Mesendoderm (in vitro differentiated cells): Measurements from ENCODE around the gene PRKD2.

Experiments
- DNase-seq: peaks from one replicate; pipeline ENCODE4 v3.0.0; 2013
- H2AK5ac ChIP-seq: 2 replicates; pipeline ENCODE4 v1.6.1; 2013; ENCODE audit warnings: low read length, inconsistent platforms
- H2BK120ac ChIP-seq: 2 replicates; pipeline ENCODE4 v1.6.1; 2013; ENCODE audit warnings: low read depth, mild to moderate bottlenecking, low read length, moderate library complexity, mixed read lengths
- H2BK15ac ChIP-seq: replicated peaks from 2 replicates; pipeline ENCODE4 v1.6.1; 2013; ENCODE audit warnings: low read depth, mild to moderate bottlenecking, moderate library complexity
- H2BK5ac ChIP-seq: 2 replicates; pipeline ENCODE4 v1.6.1; 2013; ENCODE audit warnings: low read length, inconsistent platforms
- H3K18ac ChIP-seq: 2 replicates; pipeline ENCODE4 v1.6.1; 2013; ENCODE audit warnings: mild to moderate bottlenecking, low read length, mixed read lengths
- H3K23ac ChIP-seq: one replicate; pipeline ENCODE4 v1.6.1; 2013; ENCODE audit warnings: low read length
- H3K27ac ChIP-seq: 2 replicates; pipeline ENCODE4 v1.5.1; 2013; ENCODE audit warnings: low read depth, mild to moderate bottlenecking, inconsistent platforms, low read length, moderate library complexity
- H3K27me3 ChIP-seq: 2 replicates; pipeline ENCODE4 v1.6.1; 2013; ENCODE audit warnings: low read length, control low read depth, mild to moderate bottlenecking, inconsistent platforms; ENCODE audit not compliant: insufficient read depth, poor library complexity
- H3K36me3 ChIP-seq: 2 replicates; pipeline ENCODE4 v1.6.1; 2013; ENCODE audit warnings: low read length, inconsistent platforms; ENCODE audit not compliant: control insufficient read depth, insufficient read depth
- H3K4ac ChIP-seq: one replicate; pipeline ENCODE4 v1.6.1; 2013; ENCODE audit warnings: low read depth, mild to moderate bottlenecking, low read length, moderate library complexity
- H3K4me1 ChIP-seq: 2 replicates; pipeline ENCODE4 v1.6.1; 2013; ENCODE audit warnings: low read depth, low read length, inconsistent platforms; ENCODE audit not compliant: control insufficient read depth
- H3K4me2 ChIP-seq: 2 replicates; pipeline ENCODE4 v1.6.1; 2013; ENCODE audit warnings: low read length
- H3K4me3 ChIP-seq: 2 replicates; pipeline ENCODE4 v1.5.1; 2013; ENCODE audit warnings: mild to moderate bottlenecking, low read length
- H3K56ac ChIP-seq: one replicate; pipeline ENCODE4 v1.6.1; 2013; ENCODE audit warnings: low read length
- H3K79me1 ChIP-seq: 2 replicates; pipeline ENCODE4 v1.6.1; 2013; ENCODE audit warnings: low read length, inconsistent platforms
- H3K79me2 ChIP-seq: 2 replicates; pipeline ENCODE4 v1.6.1; 2013; ENCODE audit warnings: mild to moderate bottlenecking, low read length; ENCODE audit not compliant: control insufficient read depth, insufficient read depth
- H3K9ac ChIP-seq: 2 replicates; pipeline ENCODE4 v1.6.1; 2013; ENCODE audit warnings: low read length, inconsistent platforms
- H4K5ac ChIP-seq: one replicate; pipeline ENCODE4 v1.6.1; 2013; ENCODE audit warnings: low read length
- H4K8ac ChIP-seq: one replicate; pipeline ENCODE4 v1.6.1; 2013; ENCODE audit warnings: low read depth, mild to moderate bottlenecking, control low read depth, low read length, moderate library complexity
- WGBS: extraction: QIAGEN DNeasy Blood & Tissue Kit; methylation state at CpG from one replicate; pipeline ENCODE4 v1.1.7; 2013; ENCODE audit warnings: low lambda C conversion rate, missing lambda C conversion rate; ENCODE audit not compliant: insufficient coverage; ENCODE audit errors: extremely low coverage; 5-methylcytosine and 5-hydroxymethylcytosine counted together

Gene PRKD2

DNA sequence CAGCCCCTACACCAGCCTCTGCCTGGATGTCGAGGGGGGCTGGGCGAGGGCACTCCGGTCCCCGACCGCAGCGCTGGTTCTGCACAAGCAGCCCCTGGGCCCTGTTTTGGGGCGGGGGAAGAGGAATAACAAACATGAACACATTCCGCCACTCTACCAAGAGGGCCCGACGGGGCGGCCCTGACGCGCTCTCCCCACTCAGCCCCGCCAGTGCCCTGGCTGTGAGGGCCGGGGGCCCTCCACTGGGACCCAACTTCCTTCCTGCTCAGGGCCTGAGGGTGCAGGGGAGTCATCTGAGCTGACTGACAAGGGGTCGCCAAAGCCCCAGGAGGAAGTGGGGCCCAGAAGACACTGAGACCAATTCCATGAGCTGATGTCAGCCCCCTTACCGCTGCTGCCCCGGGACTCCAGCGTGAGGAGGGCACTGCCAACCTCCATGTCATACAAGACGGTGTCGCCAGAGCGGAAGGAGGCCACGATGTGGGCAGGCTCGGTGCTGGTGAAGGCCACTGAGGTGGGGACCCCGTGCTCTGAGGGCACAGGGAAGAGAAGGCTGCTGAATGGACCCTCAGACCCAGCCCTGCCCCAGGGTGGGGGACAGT, 5.6 kb upstream of the PRKD2 start:
- Histone ChIP-seq H3K79me2 (no peaks in the 10 kb centered on the region), H3K4ac (no peak overlapping the region), H2BK120ac (no peak overlapping the region), H2BK15ac (no peak overlapping the region), H3K27ac (no peak overlapping the region), H3K4me1 (no peaks in the 10 kb centered on the region), H4K8ac (no peak overlapping the region), H2AK5ac (no peak overlapping the region), H4K5ac (no peak overlapping the region), H3K56ac (no peak overlapping the region), H3K4me2 (no peak overlapping the region), H3K4me3 (no peak overlapping the region), H3K79me1 (no peaks in the 10 kb centered on the region), H3K9ac (no peak overlapping the region), H3K27me3 (no peaks in the 10 kb centered on the region), H2BK5ac (no peak overlapping the region), H3K36me3 (peaks cover 27% of the 10 kb centered on the region), H3K18ac (no peak overlapping the region), H3K23ac (no peak overlapping the region)
- no peak for DNase-seq
- whole genome bisulfite sequencing = no CpG with 5 or more reads among the region's 25 CpGs

DNA sequence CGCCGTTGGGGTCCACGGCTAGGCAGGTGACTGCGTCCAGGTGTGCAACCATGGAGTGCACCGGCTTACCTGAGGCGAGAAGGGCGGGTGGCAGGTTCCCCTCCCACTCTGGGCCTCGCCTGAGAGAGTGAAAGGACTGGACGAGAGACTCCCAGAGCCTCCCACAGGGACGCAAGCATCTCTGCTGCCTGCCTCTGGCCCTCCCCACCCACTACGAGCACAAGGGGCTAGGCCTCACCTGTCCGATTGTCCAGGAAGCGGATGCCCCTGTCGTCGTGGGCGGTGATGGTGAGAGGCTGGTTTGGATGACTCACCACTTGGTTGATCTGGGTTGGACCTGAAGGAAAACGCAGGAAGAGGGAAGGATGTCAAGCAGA, 5.1 kb upstream of the PRKD2 start:
- H3K36me3 ChIP-seq = peaks cover 27% of the 10 kb centered on the region
- H3K9ac ChIP-seq = no peak overlapping the region
- no peaks in the 10 kb centered on the region for H3K27me3 ChIP-seq
- DNase-seq = no peak
- H3K56ac ChIP-seq = no peak overlapping the region
- no peak overlapping the region for H3K18ac ChIP-seq
- H2AK5ac ChIP-seq = no peak overlapping the region
- no CpG with 5 or more reads among the region's 17 CpGs for WGBS
- no peak overlapping the region for H3K27ac ChIP-seq
- H3K79me1 ChIP-seq = no peaks in the 10 kb centered on the region
- no peak overlapping the region for H3K23ac ChIP-seq
- H3K4me2 ChIP-seq = no peak overlapping the region
- H2BK15ac ChIP-seq = no peak overlapping the region
- no peak overlapping the region for H3K4ac ChIP-seq
- no peak overlapping the region for H4K8ac ChIP-seq
- no peaks in the 10 kb centered on the region for H3K79me2 ChIP-seq
- no peak overlapping the region for H2BK5ac ChIP-seq
- no peaks in the 10 kb centered on the region for H3K4me1 ChIP-seq
- H4K5ac ChIP-seq = no peak overlapping the region
- no peak overlapping the region for H3K4me3 ChIP-seq
- H2BK120ac ChIP-seq = no peak overlapping the region

DNA sequence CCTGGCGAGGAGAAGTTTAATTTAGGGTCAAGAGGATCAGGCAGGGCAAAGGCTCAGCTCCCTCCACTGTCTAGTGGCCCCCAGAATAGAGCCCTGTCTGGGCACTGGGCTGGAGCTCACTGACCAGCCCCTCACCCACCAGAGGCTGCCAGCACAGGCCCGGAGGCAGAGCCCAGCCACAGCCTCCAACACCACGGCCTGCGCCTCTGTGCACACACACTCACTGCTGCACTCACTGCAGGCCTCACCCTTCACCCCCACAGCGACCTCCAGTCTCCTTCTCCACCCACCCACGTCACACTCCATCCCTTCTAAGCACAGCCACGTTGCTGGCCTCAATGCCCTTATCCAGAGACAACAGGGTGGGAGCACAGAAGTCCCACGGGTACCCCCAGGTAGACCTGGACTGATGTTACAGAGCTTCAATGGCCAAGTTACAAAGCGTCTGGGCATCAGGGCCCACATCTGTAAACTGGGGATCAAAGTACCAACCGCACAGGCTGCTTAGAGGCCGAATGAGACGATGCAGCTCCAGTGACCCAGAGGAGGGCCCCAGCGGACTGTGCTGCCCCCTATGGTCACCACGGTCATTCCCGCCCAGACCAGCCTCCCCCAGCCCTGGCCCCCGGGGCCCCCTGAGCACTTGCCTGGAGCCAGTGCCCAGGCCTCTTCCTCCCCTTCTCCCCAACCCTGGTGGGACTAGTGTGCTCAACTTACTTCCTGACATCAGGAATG, 4.5 kb upstream of the PRKD2 start:
- no peak for DNase-seq
- no CpG with 5 or more reads among the region's 16 CpGs for WGBS

DNA sequence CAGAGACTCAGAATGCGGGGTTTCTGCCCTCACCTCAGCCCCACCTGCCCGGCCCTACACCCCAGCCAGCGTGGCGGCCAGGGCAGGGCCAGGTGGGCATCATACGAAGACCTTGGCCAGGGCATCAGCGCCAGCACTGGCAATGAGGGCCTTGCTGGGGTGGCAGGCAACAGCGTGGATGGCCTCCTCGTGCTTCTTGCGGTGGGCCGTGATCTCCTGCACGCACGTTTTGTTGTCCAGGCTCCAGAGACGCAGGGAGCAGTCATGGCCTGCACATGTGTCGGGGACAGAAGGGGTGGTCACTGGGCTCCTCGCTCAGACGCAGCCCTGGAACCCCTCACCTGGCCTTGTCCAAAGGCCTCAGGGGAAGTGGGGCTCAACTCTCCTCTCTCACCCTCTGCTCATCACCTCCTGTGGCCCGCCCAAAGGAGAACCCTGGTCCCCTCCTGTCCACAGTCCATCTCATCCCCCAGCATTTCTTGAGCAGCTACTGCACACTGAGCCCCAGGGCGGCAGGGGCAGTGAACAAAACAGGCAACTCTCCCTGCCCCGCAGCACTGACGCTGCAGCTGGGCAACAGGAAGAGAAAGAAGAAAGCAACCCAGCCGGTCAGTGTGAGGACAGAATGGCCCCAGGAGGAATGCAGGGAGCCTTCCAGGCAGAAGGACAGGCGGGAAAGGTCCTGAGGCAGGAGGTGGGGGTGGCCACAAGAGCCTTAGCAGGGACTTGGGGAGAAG, 3.8 kb upstream of the PRKD2 start:
- Histone ChIP-seq H2BK5ac (no peak overlapping the region), H3K4ac (no peak overlapping the region), H4K8ac (no peak overlapping the region), H2BK120ac (no peak overlapping the region), H3K79me1 (peaks cover 2% of the 10 kb centered on the region), H3K9ac (no peak overlapping the region), H2AK5ac (no peak overlapping the region), H3K56ac (no peak overlapping the region), H3K36me3 (peaks cover 22% of the 10 kb centered on the region), H4K5ac (no peak overlapping the region), H3K27me3 (no peaks in the 10 kb centered on the region), H3K4me2 (no peak overlapping the region), H3K18ac (no peak overlapping the region), H2BK15ac (no peak overlapping the region), H3K23ac (no peak overlapping the region), H3K4me1 (no peaks in the 10 kb centered on the region), H3K4me3 (no peak overlapping the region), H3K27ac (no peak overlapping the region), H3K79me2 (peaks cover 4% of the 10 kb centered on the region)
- DNase-seq = no peak
- no CpG with 5 or more reads among the region's 22 CpGs for WGBS

More for the DNA sequence above, 4.5 kb upstream of the PRKD2 start:
- no peak overlapping the region for H3K27ac ChIP-seq
- H2BK5ac ChIP-seq = no peak overlapping the region
- no peaks in the 10 kb centered on the region for H3K79me2 ChIP-seq
- H3K79me1 ChIP-seq = no peaks in the 10 kb centered on the region
- H3K4me1 ChIP-seq = no peaks in the 10 kb centered on the region
- no peak overlapping the region for H2AK5ac ChIP-seq
- peaks cover 25% of the 10 kb centered on the region for H3K36me3 ChIP-seq
- no peak overlapping the region for H3K9ac ChIP-seq
- H4K8ac ChIP-seq = no peak overlapping the region
- H3K4ac ChIP-seq = no peak overlapping the region
- H3K4me3 ChIP-seq = no peak overlapping the region
- no peak overlapping the region for H3K23ac ChIP-seq
- H2BK15ac ChIP-seq = no peak overlapping the region
- no peak overlapping the region for H3K18ac ChIP-seq
- no peak overlapping the region for H4K5ac ChIP-seq
- no peak overlapping the region for H3K4me2 ChIP-seq
- H3K56ac ChIP-seq = no peak overlapping the region
- no peak overlapping the region for H2BK120ac ChIP-seq
- no peaks in the 10 kb centered on the region for H3K27me3 ChIP-seq

DNA sequence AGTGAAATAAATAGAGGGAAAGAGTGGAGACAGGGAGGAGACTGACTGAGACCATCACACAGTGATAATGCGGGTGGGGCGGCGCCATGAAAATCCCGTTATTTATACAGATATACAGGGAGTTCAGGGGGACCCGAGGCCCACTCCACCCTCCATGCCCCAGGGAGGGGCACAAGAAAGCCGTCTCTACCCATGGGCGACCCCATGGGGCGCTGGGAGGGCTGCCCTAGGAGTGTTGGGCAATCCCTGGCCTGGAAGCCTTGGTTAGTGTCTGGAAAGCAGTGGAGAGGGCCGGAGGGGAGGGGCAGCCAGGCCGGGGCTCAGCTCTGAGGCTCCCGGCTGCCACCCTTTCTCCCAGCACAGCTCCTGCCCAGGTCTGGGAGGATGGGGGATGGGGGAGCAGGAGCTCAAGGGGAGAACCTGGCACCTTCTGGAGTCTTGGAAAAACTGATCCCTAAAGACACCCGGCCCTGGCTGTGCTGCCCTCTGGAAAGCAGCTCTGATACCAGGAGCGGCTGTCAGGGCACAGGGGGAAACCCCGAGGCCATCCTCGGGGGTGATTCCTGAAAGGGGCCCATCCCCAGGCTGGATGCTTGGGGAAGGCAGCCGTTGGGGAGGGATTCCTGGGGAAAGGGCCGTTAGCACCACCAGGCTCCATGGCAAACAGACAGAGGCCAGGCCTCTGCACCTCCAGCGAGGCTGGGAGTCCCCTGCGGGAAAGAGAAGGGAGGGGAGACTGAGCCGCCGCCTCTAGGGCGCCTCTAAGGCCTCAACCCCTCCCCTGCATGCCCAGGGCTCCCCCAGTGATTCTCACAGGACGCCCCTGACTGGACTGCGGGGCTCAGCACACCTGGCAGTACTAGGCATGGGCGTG, 3.0 kb upstream of the PRKD2 start:
- H3K9ac ChIP-seq = no peak overlapping the region
- peaks cover 19% of the 10 kb centered on the region for H3K36me3 ChIP-seq
- H2BK120ac ChIP-seq = no peak overlapping the region
- no peaks in the 10 kb centered on the region for H3K27me3 ChIP-seq
- no peak for DNase-seq
- no peak overlapping the region for H3K23ac ChIP-seq
- no peak overlapping the region for H2AK5ac ChIP-seq
- H3K4me2 ChIP-seq = no peak overlapping the region
- H3K18ac ChIP-seq = no peak overlapping the region
- H3K27ac ChIP-seq = no peak overlapping the region
- H3K4me3 ChIP-seq = no peak overlapping the region
- no CpG with 5 or more reads among the region's 25 CpGs for WGBS
- H2BK15ac ChIP-seq = no peak overlapping the region
- no peak overlapping the region for H4K5ac ChIP-seq
- no peak overlapping the region for H3K56ac ChIP-seq
- H3K4me1 ChIP-seq = no peaks in the 10 kb centered on the region
- no peak overlapping the region for H3K4ac ChIP-seq
- no peak overlapping the region for H2BK5ac ChIP-seq
- H3K79me1 ChIP-seq = peaks cover 5% of the 10 kb centered on the region
- no peak overlapping the region for H4K8ac ChIP-seq
- peaks cover 9% of the 10 kb centered on the region for H3K79me2 ChIP-seq
